WI38 (cell line): ENCODE data around the gene SLC25A21.

Experiments used
- H3K4me3 ChIP-seq: 2 replicates; pipeline ENCODE4 v1.5.1; 2011; ENCODE audit warnings: low read depth, mild to moderate bottlenecking, control low read depth, low read length
- CTCF ChIP-seq: IDR thresholded peaks from 2 replicates; pipeline ENCODE4 v1.5.1; 2012; ENCODE audit warnings: low read depth, mild to moderate bottlenecking, control low read depth, low read length

Gene SLC25A21

GRCh38 chr14:37145395-37145794, 27.0 kb downstream of the SLC25A21 start:
- no peak overlapping the region for H3K4me3 ChIP-seq
- no peak for TF ChIP-seq CTCF

- TF ChIP-seq CTCF, result no peak
- no peak overlapping the region for H3K4me3 ChIP-seq
Observed at GRCh38 chr14:37144729-37145363, 27.6 kb downstream of the SLC25A21 start.

GRCh38 chr14:37143475-37143874, 28.9 kb downstream of the SLC25A21 start:
- no peak for TF ChIP-seq CTCF
- H3K4me3 ChIP-seq, result no peak overlapping the region

GRCh38 chr14:37142835-37143401, 29.5 kb downstream of the SLC25A21 start:
- TF ChIP-seq CTCF, result no peak
- no peak overlapping the region for H3K4me3 ChIP-seq

- no peak for TF ChIP-seq CTCF
- no peak overlapping the region for H3K4me3 ChIP-seq
Observed at GRCh38 chr14:37140176-37140575, 32.2 kb downstream of the SLC25A21 start.

GRCh38 chr14:37139710-37140109, 32.7 kb downstream of the SLC25A21 start:
- no peak for TF ChIP-seq CTCF
- no peak overlapping the region for H3K4me3 ChIP-seq

GRCh38 chr14:37138898-37139297, 33.5 kb downstream of the SLC25A21 start:
- no peak for TF ChIP-seq CTCF
- H3K4me3 ChIP-seq, result no peak overlapping the region
